Adrenal gland (tissue), 5 donors: ENCODE measurements around the gene FAM110D.

ENCODE experiments used
- POLR2A ChIP-seq, 2 donors: fragments of 450-650 bp; IDR thresholded peaks; one replicate each; pipeline ENCODE4 v1.6.1; 2017; ENCODE audit warnings: antibody characterized with exemption in 2 of 2, mild to moderate bottlenecking in 2 of 2, moderate library complexity in 1 of 2
- TF ChIP-seq, protein P1 (sequence below), 6 experiments: fragments of 450-650 bp in 4 of 6; fragments of 200-600 bp in 2 of 6; sonication (generic) in 1 of 6; IDR thresholded peaks; 1 replicate in 5 of 6; 2 replicates in 1 of 6; pipeline versions ENCODE4 v1.5.1 to v1.8.0; 2016 to 2021; ENCODE audit warnings: antibody characterized with exemption in 6 of 6, mild to moderate bottlenecking in 2 of 6, moderate library complexity in 1 of 6
- donor health status: DM: no; HTN: no; CAD: no.

DNA sequence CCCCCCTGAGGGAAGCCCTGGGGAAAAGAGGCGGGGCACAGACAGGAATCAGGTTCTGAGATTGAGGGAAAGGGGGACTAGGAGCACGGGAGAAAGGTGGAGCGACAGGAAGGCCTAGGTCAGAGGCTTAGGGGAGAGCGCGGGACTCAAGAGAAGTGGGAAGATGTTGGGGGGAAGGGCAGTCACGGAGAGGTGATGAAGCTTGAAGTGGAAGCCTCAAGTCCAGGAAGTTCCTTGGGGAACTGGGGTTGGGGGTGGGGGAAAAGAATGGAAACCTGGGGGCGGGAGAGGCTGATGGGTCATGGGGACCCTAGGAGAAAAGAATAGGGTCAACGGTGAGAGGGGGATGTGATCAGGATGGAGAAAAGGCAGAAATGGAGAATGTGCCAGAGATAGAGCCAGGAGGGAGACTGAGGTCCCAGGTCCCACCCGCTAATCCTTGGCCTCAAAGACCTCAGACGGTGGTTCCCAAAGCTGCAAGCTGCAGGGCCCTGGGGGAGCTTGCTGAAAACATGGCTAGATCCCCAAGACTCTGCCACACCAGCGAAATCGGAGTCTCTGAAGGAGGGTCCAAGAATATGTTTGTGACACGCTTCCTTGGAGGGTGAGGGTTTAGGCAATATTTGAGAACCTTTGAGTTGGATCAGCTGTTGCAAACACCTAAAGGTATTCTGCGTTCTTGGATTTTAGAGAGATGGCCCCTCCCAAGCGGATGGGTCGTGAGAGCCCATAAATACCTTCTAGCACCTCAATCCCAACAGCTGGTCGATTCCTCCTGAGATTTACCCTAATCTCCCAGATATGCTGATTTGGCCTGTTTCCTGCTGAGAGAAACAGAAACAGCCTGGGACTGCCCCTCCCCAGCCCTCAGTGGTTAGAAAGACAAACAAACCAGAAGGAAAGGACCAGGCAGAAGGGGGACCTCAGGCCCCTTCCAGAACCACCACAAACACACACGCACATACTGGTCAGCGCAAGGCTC, 6.3 kb downstream of the FAM110D start:
- no peak for TF ChIP-seq POLR2A (IDR thresholded peaks at IDR 0.05)
- TF ChIP-seq, protein P1, sequence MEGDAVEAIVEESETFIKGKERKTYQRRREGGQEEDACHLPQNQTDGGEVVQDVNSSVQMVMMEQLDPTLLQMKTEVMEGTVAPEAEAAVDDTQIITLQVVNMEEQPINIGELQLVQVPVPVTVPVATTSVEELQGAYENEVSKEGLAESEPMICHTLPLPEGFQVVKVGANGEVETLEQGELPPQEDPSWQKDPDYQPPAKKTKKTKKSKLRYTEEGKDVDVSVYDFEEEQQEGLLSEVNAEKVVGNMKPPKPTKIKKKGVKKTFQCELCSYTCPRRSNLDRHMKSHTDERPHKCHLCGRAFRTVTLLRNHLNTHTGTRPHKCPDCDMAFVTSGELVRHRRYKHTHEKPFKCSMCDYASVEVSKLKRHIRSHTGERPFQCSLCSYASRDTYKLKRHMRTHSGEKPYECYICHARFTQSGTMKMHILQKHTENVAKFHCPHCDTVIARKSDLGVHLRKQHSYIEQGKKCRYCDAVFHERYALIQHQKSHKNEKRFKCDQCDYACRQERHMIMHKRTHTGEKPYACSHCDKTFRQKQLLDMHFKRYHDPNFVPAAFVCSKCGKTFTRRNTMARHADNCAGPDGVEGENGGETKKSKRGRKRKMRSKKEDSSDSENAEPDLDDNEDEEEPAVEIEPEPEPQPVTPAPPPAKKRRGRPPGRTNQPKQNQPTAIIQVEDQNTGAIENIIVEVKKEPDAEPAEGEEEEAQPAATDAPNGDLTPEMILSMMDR (IDR thresholded peaks at IDR 0.05) = no peak
